HCT116 (cell line): ENCODE data around the gene SCUBE2. TPM values are rescaled to one million over a fixed set of nuclear protein-coding genes. Genes with fewer than 3 reads are reported as not detected.

Experiments used
- ATAC-seq: fragments of 200-7000 bp; cut with Tn5 transposase; 2 replicates; pipeline ENCODE4 v1.9.1; 2020; ENCODE audit warnings: mild to moderate bottlenecking, moderate library complexity
- BruUV-seq: library from RNA; stranded (reverse); fragments of 400-500 nt; replicated peaks from 2 replicates; lab custom pipeline; 2021; lab: Mats Ljungman, UMichigan
- CTCF ChIA-PET: fragments of 300-600 bp; sonication (Branson Sonifier 250); formaldehyde crosslinking; loops from one replicate; lab custom pipeline; 2021; ENCODE audit warnings: antibody characterized with exemption; lab: Charles Lee
- POLR2A ChIA-PET: fragments of 300-600, 350-600 bp; sonication (Branson Sonifier 250); formaldehyde crosslinking; loops from one replicate; lab custom pipeline; 2021; ENCODE audit warnings: antibody characterized with exemption; lab: Charles Lee
- RAD21 ChIA-PET, 2 experiments: fragments of 300-600 bp; sonication (Branson Sonifier 250); formaldehyde crosslinking; loops; one replicate each; lab custom pipeline; 2023; ENCODE audit warnings: low total read pairs in 2 of 2; ENCODE audit not compliant: uncharacterized antibody in 2 of 2, unreplicated experiment in 2 of 2, low non-redundant PET in 1 of 2; lab: Charles Lee
- DNase-seq: peaks from one replicate; pipeline ENCODE4 v3.0.0-alpha.2; 2010; ENCODE audit warnings: low read depth, low spot score
- H2AFZ ChIP-seq: fragments of 200-600 bp; shearing (Covaris generic), sonication (generic); 2 replicates; pipeline ENCODE4 v1.6.1; 2017; ENCODE audit warnings: low read depth, mixed run types, mixed read lengths, antibody characterized with exemption, low read length; ENCODE audit not compliant: poor library complexity, severe bottlenecking
- H3K27ac ChIP-seq: 2 replicates; pipeline ENCODE4 v1.5.1; 2012; ENCODE audit warnings: low read depth, low read length
- H3K27me3 ChIP-seq: fragments of 200-600 bp; sonication (generic); 2 replicates; pipeline ENCODE4 v1.6.1; 2016; ENCODE audit warnings: mixed run types, low read length, mixed read lengths; ENCODE audit not compliant: insufficient read depth
- H3K36me3 ChIP-seq, 2 experiments: fragments of 200-500 bp in 1 of 2; fragments of 200-600 bp in 1 of 2; sonication (Bioruptor generic) in 1 of 2; sonication (generic) in 1 of 2; 2 replicates each; pipeline versions ENCODE4 v1.5.1 to v1.6.1; 2014 to 2016; ENCODE audit warnings: low read length in 2 of 2, inconsistent platforms in 1 of 2, mixed read lengths in 1 of 2, mixed run types in 1 of 2; ENCODE audit not compliant: insufficient read depth in 2 of 2, control insufficient read depth in 1 of 2
- H3K4me1 ChIP-seq, 2 experiments: fragments of 200-600 bp in 1 of 2; sonication (generic) in 1 of 2; 2 replicates each; pipeline versions ENCODE4 v1.5.1 to v1.6.1; 2012 to 2017; ENCODE audit warnings: low read length in 2 of 2, inconsistent platforms in 1 of 2, mild to moderate bottlenecking in 1 of 2, mixed read lengths in 1 of 2, mixed run types in 1 of 2, moderate library complexity in 1 of 2; ENCODE audit not compliant: insufficient read depth in 2 of 2, control insufficient read depth in 1 of 2
- H3K4me2 ChIP-seq: fragments of 200-600 bp; sonication (generic); 2 replicates; pipeline ENCODE4 v1.6.1; 2017; ENCODE audit warnings: mixed run types, low read length, mixed read lengths
- H3K4me3 ChIP-seq, 2 experiments: fragments of 200-600 bp in 1 of 2; sonication (generic) in 1 of 2; replicated peaks in 1 of 2; 2 replicates each; pipeline ENCODE4 v1.5.1; 2011 to 2016; ENCODE audit warnings: low read length in 2 of 2, control low read depth in 1 of 2, low read depth in 1 of 2, mild to moderate bottlenecking in 1 of 2, mixed read lengths in 1 of 2, mixed run types in 1 of 2
- H3K79me2 ChIP-seq: fragments of 200-600 bp; sonication (generic); 2 replicates; pipeline ENCODE4 v1.6.1; 2017; ENCODE audit warnings: mild to moderate bottlenecking, mixed run types, low read length, moderate library complexity, mixed read lengths; ENCODE audit not compliant: insufficient read depth
- H3K9ac ChIP-seq: fragments of 200-600 bp; sonication (generic); 2 replicates; pipeline ENCODE4 v1.6.1; 2016; ENCODE audit warnings: low read length, mixed read lengths
- H3K9me2 ChIP-seq: fragments of 200-600 bp; sonication (generic), shearing (Covaris generic); 2 replicates; pipeline ENCODE4 v1.6.1; 2017; ENCODE audit warnings: mixed run types, mild to moderate bottlenecking, moderate library complexity; ENCODE audit not compliant: insufficient read depth
- H3K9me3 ChIP-seq, 2 experiments: fragments of 200-500 bp in 1 of 2; fragments of 200-600 bp in 1 of 2; sonication (Bioruptor generic) in 1 of 2; sonication (generic) in 1 of 2; 2 replicates each; pipeline ENCODE4 v1.6.1; 2014 to 2017; ENCODE audit warnings: low read length in 2 of 2, mixed read lengths in 2 of 2, inconsistent platforms in 1 of 2, low read depth in 1 of 2, mild to moderate bottlenecking in 1 of 2, mixed run types in 1 of 2, moderate library complexity in 1 of 2; ENCODE audit not compliant: control insufficient read depth in 1 of 2, insufficient read depth in 1 of 2
- H4K20me1 ChIP-seq: fragments of 200-600 bp; sonication (generic), shearing (Covaris generic); 2 replicates; pipeline ENCODE4 v1.6.1; 2017; ENCODE audit warnings: mixed run types, mild to moderate bottlenecking, moderate library complexity; ENCODE audit not compliant: insufficient read depth
- ATF3 ChIP-seq: IDR thresholded peaks from 2 replicates; pipeline ENCODE4 v1.6.1; 2012
- CBX3 ChIP-seq: IDR thresholded peaks from 2 replicates; pipeline ENCODE4 v1.6.1; 2012; ENCODE audit warnings: low read depth
- CTCF ChIP-seq, 3 experiments: fragments of 200-600 bp in 1 of 3; sonication (generic) in 1 of 3; IDR thresholded peaks in 2 of 3; conservative IDR thresholded peaks in 1 of 3; 2 replicates each; pipeline ENCODE4 v1.5.1; 2012 to 2017; ENCODE audit warnings: low read depth in 2 of 3, low read length in 2 of 3, antibody characterized with exemption in 1 of 3, borderline replicate concordance in 1 of 3, control low read depth in 1 of 3, mild to moderate bottlenecking in 1 of 3, mixed read lengths in 1 of 3, mixed run types in 1 of 3, moderate library complexity in 1 of 3; ENCODE audit not compliant: insufficient read depth in 1 of 3
- EZH2 ChIP-seq: fragments of 200-600 bp; sonication (generic); IDR thresholded peaks from 2 replicates; pipeline ENCODE4 v1.6.1; 2017; ENCODE audit warnings: antibody characterized with exemption, mixed run types
- EZH2phosphoT487 ChIP-seq: fragments of 200-600 bp; IDR thresholded peaks from 2 replicates; pipeline ENCODE4 v1.6.1; 2018; ENCODE audit warnings: antibody characterized with exemption, borderline replicate concordance
- POLR2A ChIP-seq: IDR thresholded peaks from 2 replicates; pipeline ENCODE4 v1.7.0; 2011; ENCODE audit warnings: borderline replicate concordance; ENCODE audit not compliant: insufficient read depth, insufficient read length; ENCODE audit errors: extremely low read depth
- SIN3A ChIP-seq: IDR thresholded peaks from 2 replicates; pipeline ENCODE4 v1.6.1; 2012; ENCODE audit warnings: low read depth
- SRF ChIP-seq: IDR thresholded peaks from 2 replicates; pipeline ENCODE4 v1.6.1; 2012; ENCODE audit warnings: low read depth
- TCF7L2 ChIP-seq: IDR thresholded peaks from 2 replicates; pipeline ENCODE4 v1.7.0; 2011; ENCODE audit warnings: borderline replicate concordance, inconsistent platforms; ENCODE audit not compliant: insufficient read depth, insufficient read length; ENCODE audit errors: extremely low read depth
- YY1 ChIP-seq: IDR thresholded peaks from 2 replicates; pipeline ENCODE4 v1.6.1; 2011; ENCODE audit warnings: low read length, low read depth, moderate library complexity, mild to moderate bottlenecking; ENCODE audit not compliant: insufficient replicate concordance; ENCODE audit errors: extremely low read depth
- ZFX ChIP-seq: fragments of 450-650 bp; IDR thresholded peaks from 2 replicates; pipeline ENCODE4 v1.6.1; 2017
- ZNF274 ChIP-seq: fragments of 200-500 bp; sonication (Bioruptor generic); IDR thresholded peaks from 2 replicates; pipeline ENCODE4 v1.6.1; 2014; ENCODE audit warnings: mild to moderate bottlenecking, low read depth, low read length, inconsistent platforms
- intact Hi-C: fragments of 100-400 bp; cut with micrococcal nuclease; formaldehyde crosslinking; loops from 2 replicates; pipeline ENCODE4 v1.10.0; 2022
- total RNA-seq: library from RNA; stranded (reverse); gene quantifications from one replicate; pipeline ENCODE4 v1.2.1, GENCODE V29; 2021; ENCODE audit not compliant: unreplicated experiment

Gene SCUBE2
- total RNA-seq, 1 experiment from 2014 or later, result 1.3 TPM

GRCh38 chr11:9077164-9077563 is 14.2 kb downstream of the SCUBE2 start (continued):
- TF ChIP-seq CBX3 (no peak), SRF (no peak)

GRCh38 chr11:9076661-9077060 is 14.7 kb downstream of the SCUBE2 start:
- Histone ChIP-seq H3K9ac (no peak overlapping the region), H3K4me2 (no peak overlapping the region), H3K9me3 (no peaks in the 10 kb centered on the region), H4K20me1 (no peaks in the 10 kb centered on the region), H3K4me3 (no peak overlapping the region), H3K36me3 (no peaks in the 10 kb centered on the region), H3K79me2 (no peaks in the 10 kb centered on the region), H3K27ac (no peak overlapping the region), H3K27me3 (no peaks in the 10 kb centered on the region), H3K9me2 (no peaks in the 10 kb centered on the region), H2AFZ (no peak overlapping the region)
- BruUV-seq, result no TSS peak
- intact Hi-C loops, result no loop called here
- no peak for TF ChIP-seq SIN3A
- TF ChIP-seq TCF7L2, result no peak
- no peak for TF ChIP-seq YY1
- TF ChIP-seq EZH2phosphoT487, result no peak
- no peak for TF ChIP-seq POLR2A
- TF ChIP-seq SRF, result no peak
- TF ChIP-seq ATF3, result no peak
- no peak for TF ChIP-seq ZNF274
- no peak for TF ChIP-seq EZH2
- no peak for TF ChIP-seq ZFX
- TF ChIP-seq CBX3, result no peak
- no peak for TF ChIP-seq CTCF (IDR thresholded peaks at IDR 0.05 in 2 of 3, conservative IDR thresholded peaks at IDR 0.05 in 1 of 3; ENCODE audit: borderline replicate concordance in 1 of 3, insufficient read depth in 1 of 3, low read depth in 2 of 3, low read length in 2 of 3)
- TF ChIP-seq, all 23 proteins: peak for 0
- no peak for ATAC-seq
- POLR2A ChIA-PET, result no interaction called here
- H3K4me1 ChIP-seq, result no peaks in the 10 kb centered on the region
- DNase-seq, result no peak
- RAD21 ChIA-PET, result no interaction called here
- CTCF ChIA-PET, result interaction anchor here (1.2 kb wide), 1 partner anchor 61 kb away, joined by 3 read pairs; no protein-coding TSS in a partner anchor
